K562 (cell line): ENCODE results near the gene CARD8.

Experiments used
- ARNT ChIP-seq, 2 experiments: fragments of 450-650 bp; IDR thresholded peaks; 2 replicates each; pipeline ENCODE4 v1.6.1; 2016; ENCODE audit warnings: mild to moderate bottlenecking in 1 of 2
- CTCF ChIP-seq, 3 experiments: IDR thresholded peaks in 2 of 3; conservative IDR thresholded peaks in 1 of 3; 2 replicates each; pipeline ENCODE4 v1.5.1; 2011 to 2012; ENCODE audit warnings: low read length in 3 of 3, mild to moderate bottlenecking in 3 of 3, control low read depth in 2 of 3, improper control_type of control experiment in 1 of 3, inconsistent platforms in 1 of 3, low read depth in 1 of 3, mixed read lengths in 1 of 3, moderate library complexity in 1 of 3; ENCODE audit not compliant: insufficient read depth in 2 of 3
- HDAC8 ChIP-seq: fragments of 450-650 bp; IDR thresholded peaks from 2 replicates; pipeline ENCODE4 v1.6.1; 2016; ENCODE audit warnings: mild to moderate bottlenecking, missing genetic modification characterization, moderate library complexity, missing compliant biosample characterization
- LEF1 ChIP-seq: fragments of 450-650 bp; IDR thresholded peaks from 2 replicates; pipeline ENCODE4 v1.6.1; 2016; ENCODE audit warnings: mild to moderate bottlenecking
- MYC ChIP-seq, 2 experiments: fragments of 250-450 bp in 1 of 2; sonication (Bioruptor Pico) in 1 of 2; IDR thresholded peaks; 2 replicates each; pipeline versions ENCODE4 v1.5.1 to v1.6.1; 2012 to 2021; ENCODE audit warnings: low read depth in 2 of 2, borderline replicate concordance in 1 of 2, improper control_type of control experiment in 1 of 2, low read length in 1 of 2, mild to moderate bottlenecking in 1 of 2, moderate library complexity in 1 of 2
- PML ChIP-seq: IDR thresholded peaks from 2 replicates; pipeline ENCODE4 v1.6.1; 2012; ENCODE audit warnings: low read length, inconsistent platforms
- PTBP1 ChIP-seq: fragments of 200-400 bp; formaldehyde crosslinking; IDR thresholded peaks from 2 replicates; pipeline ENCODE4 v1.6.1; 2017; ENCODE audit warnings: low read depth, low read length
- TCF7 ChIP-seq: sonication (generic); IDR thresholded peaks from 2 replicates; pipeline ENCODE4 v1.6.1; 2016; ENCODE audit warnings: antibody characterized with exemption, borderline replicate concordance
- TGIF2 ChIP-seq: sonication (generic); formaldehyde crosslinking; IDR thresholded peaks from 2 replicates; pipeline ENCODE4 v1.8.1; 2022; ENCODE audit warnings: mild to moderate bottlenecking, missing genetic modification reagents, moderate library complexity
- ZNF274 ChIP-seq: IDR thresholded peaks from 2 replicates; pipeline ENCODE4 v1.6.1; 2011; ENCODE audit warnings: low read depth, mild to moderate bottlenecking, low read length, moderate library complexity, borderline replicate concordance
- TF ChIP-seq, protein P1 (sequence below): fragments of 450-650 bp; IDR thresholded peaks from 2 replicates; pipeline ENCODE4 v1.6.1; 2014; ENCODE audit warnings: low read depth, mild to moderate bottlenecking, moderate library complexity, borderline replicate concordance

DNA sequence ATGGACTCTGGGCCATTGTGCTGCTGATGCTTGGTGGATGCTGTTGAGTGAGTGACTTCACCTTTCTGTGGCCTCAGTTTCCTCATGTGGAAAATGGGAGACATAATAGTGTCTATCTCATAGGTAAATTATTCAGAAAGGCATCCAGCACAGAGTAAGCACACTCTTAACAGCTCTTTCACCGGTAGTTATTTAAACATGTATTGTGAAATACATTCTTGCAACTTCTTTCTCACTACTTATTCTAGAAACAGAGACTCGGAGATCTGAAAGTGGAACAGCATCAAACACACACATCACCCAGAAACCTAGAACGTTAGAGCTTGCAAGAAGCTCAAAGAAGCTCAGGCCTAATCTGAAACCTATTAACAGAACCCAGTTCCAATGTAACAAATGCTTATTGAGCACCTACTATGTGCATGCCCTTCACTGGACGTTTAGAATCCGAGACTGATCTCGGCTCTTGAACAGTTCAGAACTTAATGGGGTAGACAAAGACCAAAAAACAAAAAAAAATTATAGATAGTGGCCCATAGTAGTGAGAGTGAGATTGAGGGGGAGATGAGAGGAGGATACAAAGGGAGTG is 81.2 kb downstream of the CARD8 start:
- no peak for TF ChIP-seq CTCF (IDR thresholded peaks at IDR 0.05 in 2 of 3, conservative IDR thresholded peaks at IDR 0.05 in 1 of 3; ENCODE audit: insufficient read depth in 2 of 3, low read depth in 1 of 3, low read length in 3 of 3)
- TF ChIP-seq PML: no peak
- no peak for TF ChIP-seq LEF1
- no peak for TF ChIP-seq TCF7
- no peak for TF ChIP-seq MYC (IDR thresholded peaks at IDR 0.05; ENCODE audit: low read depth, low read length)
- TF ChIP-seq MYC (CRISPR knock-in tag; IDR thresholded peaks at IDR 0.05; ENCODE audit: borderline replicate concordance, low read depth): no peak
- no peak for TF ChIP-seq PTBP1
- TF ChIP-seq ZNF274: no peak
- no peak for TF ChIP-seq HDAC8 (tag)
- TF ChIP-seq TGIF2 (CRISPR knock-in tag): no peak
- TF ChIP-seq ARNT (IDR thresholded peaks at IDR 0.05): no peak
- TF ChIP-seq, protein P1, sequence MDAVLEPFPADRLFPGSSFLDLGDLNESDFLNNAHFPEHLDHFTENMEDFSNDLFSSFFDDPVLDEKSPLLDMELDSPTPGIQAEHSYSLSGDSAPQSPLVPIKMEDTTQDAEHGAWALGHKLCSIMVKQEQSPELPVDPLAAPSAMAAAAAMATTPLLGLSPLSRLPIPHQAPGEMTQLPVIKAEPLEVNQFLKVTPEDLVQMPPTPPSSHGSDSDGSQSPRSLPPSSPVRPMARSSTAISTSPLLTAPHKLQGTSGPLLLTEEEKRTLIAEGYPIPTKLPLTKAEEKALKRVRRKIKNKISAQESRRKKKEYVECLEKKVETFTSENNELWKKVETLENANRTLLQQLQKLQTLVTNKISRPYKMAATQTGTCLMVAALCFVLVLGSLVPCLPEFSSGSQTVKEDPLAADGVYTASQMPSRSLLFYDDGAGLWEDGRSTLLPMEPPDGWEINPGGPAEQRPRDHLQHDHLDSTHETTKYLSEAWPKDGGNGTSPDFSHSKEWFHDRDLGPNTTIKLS: no peak
